GM19324 (cell line): Measurements from ENCODE around the gene SRP68.
A peak's percentile ranks its signal among the peaks of the same experiment; 100 is the strongest.
"Not testable (repeated sequence)": the region's sequence is repeated elsewhere in the genome, so short reads cannot be mapped to it uniquely, and the experiment has no call there.

Experiments used
- ATAC-seq: cut with Tn5 transposase; IDR thresholded peaks from one replicate; pipeline ENCODE4 v1.9.1; 2021; ENCODE audit warnings: mild to moderate bottlenecking, moderate library complexity; ENCODE audit not compliant: unreplicated experiment, low FRiP score

The SRP68 gene

GRCh38 chr17:76078370-76078769 lies 6.1 kb upstream of the SRP68 start:
- ATAC-seq: not testable (repeated sequence)

GRCh38 chr17:76077584-76078110 lies 5.3 kb upstream of the SRP68 start:
- no peak for ATAC-seq

- ATAC-seq: no peak
Measured at GRCh38 chr17:76076765-76077583, 4.7 kb upstream of the SRP68 start.

DNA sequence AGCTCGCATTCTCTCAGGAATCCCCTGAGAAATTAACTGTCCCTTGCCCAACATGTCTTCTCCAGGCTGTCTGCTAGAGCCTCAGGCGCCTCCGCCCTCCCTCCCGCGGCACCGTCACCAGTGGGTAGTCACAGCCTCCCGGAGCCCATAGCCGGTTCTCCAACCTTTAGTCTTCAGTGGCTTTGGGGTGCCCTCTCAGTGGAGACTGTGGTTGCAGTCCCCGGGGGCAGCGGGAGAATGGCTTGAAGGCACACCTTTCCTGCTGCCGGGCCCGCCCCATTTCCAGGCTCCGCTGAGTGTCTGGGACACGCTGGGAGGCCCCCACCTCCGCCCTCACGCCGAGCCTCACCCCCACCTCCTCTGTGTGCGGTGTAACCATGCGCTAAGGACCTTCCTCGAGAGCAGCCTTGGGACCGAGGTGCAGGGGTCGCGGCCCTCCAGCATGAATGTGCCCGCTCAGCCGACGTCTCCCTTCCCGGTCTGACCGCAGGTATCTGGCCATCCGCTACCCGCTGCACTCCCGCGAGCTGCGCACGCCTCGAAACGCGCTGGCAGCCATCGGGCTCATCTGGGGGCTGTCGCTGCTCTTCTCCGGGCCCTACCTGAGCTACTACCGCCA lies 3.9 kb upstream of the SRP68 start:
- ATAC-seq: no peak

- no peak for ATAC-seq
Measured at GRCh38 chr17:76075364-76076145, 3.2 kb upstream of the SRP68 start.

- ATAC-seq: no peak
Measured at GRCh38 chr17:76074390-76075363, 2.4 kb upstream of the SRP68 start, which contains the start of gene GALR2. GALR2 (plus strand) TSS chr17:76074781; CDS start chr17:76074884, 103 bp downstream.

- ATAC-seq: peak; percentile 4
Measured at GRCh38 chr17:76071531-76072147, 678 bp downstream of the SRP68 start.

DNA sequence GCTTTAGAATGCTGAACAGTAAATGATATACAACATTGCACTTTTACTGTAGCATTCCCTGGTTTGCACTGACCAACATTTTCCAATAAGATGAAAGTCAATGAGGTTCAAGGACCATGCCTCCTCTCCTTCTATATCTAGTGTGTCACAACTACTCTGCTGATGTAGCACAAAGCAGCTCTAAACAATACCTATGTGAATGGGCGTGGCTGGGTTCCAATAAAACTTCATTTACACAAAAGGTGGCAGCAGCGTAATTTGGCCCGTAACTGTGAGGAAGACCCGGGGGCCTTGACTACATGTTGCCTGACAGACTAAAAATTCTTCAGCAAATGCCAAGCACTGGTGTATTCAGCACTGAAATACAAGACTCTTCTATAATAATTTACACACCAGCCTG lies 6.5 kb downstream of the SRP68 start:
- no peak for ATAC-seq

- ATAC-seq: no peak
Measured at GRCh38 chr17:76063875-76064546, 8.3 kb downstream of the SRP68 start.

DNA sequence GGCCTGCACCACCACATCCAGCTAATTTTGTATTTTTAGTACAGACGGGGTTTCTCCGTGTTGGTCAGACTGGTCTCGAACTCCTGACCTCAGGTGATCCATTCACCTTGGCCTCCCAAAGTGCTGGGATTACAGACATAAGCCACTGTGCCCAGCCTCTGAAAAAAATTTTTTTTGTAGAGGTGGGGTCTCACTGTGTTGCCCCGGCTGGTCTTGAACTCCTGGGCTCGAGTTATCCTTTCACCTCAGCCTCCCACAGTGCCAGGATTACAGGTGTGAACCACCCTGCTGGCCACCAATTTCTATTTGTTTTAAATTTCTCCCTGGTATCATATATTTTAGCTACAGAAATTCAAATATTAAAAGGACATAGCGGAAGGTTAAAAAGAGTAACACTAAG lies 14.1 kb downstream of the SRP68 start:
- not testable (repeated sequence) for ATAC-seq

- no peak for ATAC-seq
Measured at GRCh38 chr17:76056882-76057281, 15.4 kb downstream of the SRP68 start.

DNA sequence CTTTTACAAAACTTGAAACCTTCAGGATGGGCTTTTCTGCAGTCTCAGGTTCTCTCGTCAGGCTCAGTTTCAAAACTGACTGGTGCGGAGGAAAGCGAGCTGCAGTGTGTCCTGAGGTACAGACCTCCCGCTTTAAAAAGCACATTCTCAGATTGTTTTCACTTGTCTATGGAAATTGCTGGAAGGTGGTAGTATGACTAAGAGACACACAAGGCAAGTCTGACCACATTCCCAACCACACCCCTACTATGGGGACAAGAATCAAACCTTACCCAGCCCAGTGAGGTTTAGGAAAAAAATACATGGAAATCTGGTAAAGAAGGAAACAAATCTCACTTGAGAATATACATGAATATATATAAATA lies 18.2 kb downstream of the SRP68 start:
- no peak for ATAC-seq

- ATAC-seq: no peak
Measured at GRCh38 chr17:76053246-76054111, 18.8 kb downstream of the SRP68 start.

GRCh38 chr17:76051561-76051960 lies 20.8 kb downstream of the SRP68 start:
- ATAC-seq: no peak

GRCh38 chr17:76050538-76051467 lies 21.5 kb downstream of the SRP68 start:
- ATAC-seq: no peak

DNA sequence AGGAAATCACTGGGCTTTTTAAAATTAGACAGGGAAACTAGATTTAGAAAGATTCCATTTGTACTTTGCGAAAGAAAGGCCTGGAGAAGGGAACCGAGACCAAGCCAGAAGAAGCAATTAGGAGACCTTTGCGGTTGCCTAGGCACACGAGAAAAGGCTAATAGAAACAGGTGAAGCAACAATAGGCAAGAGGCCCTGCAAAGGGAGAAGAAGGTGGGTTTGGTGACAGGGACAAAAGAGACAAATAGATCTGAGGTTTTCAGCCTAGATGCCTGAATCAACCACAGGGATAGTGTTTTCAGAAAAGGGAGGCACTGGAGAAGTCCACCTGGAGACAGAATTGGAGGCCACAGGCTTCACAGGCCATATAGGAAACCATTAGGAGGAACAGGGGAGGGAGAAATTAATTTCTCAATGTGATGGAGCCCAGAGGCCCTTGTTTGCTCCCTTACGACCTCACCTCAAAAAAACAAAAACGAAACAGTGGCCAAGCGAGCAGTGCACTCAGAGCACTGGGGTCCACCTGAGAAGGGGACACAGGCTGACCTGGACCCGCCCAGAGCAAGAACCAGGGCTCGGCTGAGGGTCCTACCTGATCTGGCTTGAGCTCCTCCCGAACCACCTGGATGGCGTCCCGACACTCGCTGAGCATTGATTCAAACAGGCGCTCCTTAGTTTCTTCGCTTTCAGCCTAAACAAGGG lies 22.3 kb downstream of the SRP68 start:
- no peak for ATAC-seq
